PC-9 (cell line): ENCODE results near the gene ESR2.

ENCODE experiments used
- CTCF ChIP-seq: fragments of 200-600 bp; sonication (generic); conservative IDR thresholded peaks from 2 replicates; pipeline ENCODE4 v1.6.1; 2017; ENCODE audit warnings: mixed run types, antibody characterized with exemption, mild to moderate bottlenecking, moderate library complexity
- EZH2 ChIP-seq: fragments of 200-600 bp; sonication (generic); IDR thresholded peaks from 2 replicates; pipeline ENCODE4 v1.8.0; 2017; ENCODE audit warnings: antibody characterized with exemption, low read depth

GRCh38 chr14:64238631-64239030 lies 55.5 kb downstream of the ESR2 start:
- TF ChIP-seq CTCF (no peak), EZH2 (no peak)
